Transverse colon (tissue), 4 donors: ENCODE results near the gene MAU2.

Experiments used
- POLR2AphosphoS5 ChIP-seq, 3 donors: sonication (generic); formaldehyde crosslinking; IDR thresholded peaks; one replicate each; pipeline ENCODE4 v1.6.1; 2016; ENCODE audit warnings: antibody characterized with exemption in 3 of 3
- TF ChIP-seq, protein P1 (sequence below), 5 experiments: fragments of 200-600 bp in 3 of 5; fragments of 450-650 bp in 2 of 5; sonication (generic) in 3 of 5; IDR thresholded peaks; 1 replicate in 2 of 5; 2 replicates in 3 of 5; pipeline ENCODE4 v1.5.1; 2016 to 2017; ENCODE audit warnings: antibody characterized with exemption in 5 of 5, inconsistent platforms in 3 of 5, mild to moderate bottlenecking in 2 of 5, moderate library complexity in 1 of 5

DNA sequence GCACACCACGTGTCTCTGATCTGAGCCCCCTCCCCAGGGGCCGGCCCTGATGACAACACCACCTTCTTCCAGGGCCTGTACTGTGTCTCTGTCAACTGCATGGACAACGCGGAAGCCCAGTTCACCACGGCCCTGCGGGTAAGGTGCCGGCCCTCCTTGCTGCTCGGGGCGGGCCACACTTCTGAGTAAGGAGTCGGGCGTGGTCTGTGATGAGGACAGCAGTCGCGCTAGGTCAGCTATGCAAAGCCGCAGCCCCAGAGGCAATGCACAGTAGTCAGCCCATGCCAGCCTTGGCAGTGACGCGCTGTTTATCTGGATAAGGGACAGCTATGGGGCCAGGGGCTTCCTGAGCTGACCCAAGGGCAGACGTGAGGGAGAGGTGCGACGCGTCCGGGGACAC lies 24.6 kb downstream of the MAU2 start:
- no peak for TF ChIP-seq POLR2AphosphoS5 (IDR thresholded peaks at IDR 0.05)
- TF ChIP-seq, protein P1, sequence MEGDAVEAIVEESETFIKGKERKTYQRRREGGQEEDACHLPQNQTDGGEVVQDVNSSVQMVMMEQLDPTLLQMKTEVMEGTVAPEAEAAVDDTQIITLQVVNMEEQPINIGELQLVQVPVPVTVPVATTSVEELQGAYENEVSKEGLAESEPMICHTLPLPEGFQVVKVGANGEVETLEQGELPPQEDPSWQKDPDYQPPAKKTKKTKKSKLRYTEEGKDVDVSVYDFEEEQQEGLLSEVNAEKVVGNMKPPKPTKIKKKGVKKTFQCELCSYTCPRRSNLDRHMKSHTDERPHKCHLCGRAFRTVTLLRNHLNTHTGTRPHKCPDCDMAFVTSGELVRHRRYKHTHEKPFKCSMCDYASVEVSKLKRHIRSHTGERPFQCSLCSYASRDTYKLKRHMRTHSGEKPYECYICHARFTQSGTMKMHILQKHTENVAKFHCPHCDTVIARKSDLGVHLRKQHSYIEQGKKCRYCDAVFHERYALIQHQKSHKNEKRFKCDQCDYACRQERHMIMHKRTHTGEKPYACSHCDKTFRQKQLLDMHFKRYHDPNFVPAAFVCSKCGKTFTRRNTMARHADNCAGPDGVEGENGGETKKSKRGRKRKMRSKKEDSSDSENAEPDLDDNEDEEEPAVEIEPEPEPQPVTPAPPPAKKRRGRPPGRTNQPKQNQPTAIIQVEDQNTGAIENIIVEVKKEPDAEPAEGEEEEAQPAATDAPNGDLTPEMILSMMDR (IDR thresholded peaks at IDR 0.05), result no peak
